SK-N-SH (cell line): Measurements from ENCODE around the gene ZCCHC2.
A peak's percentile ranks its signal among the peaks of the same experiment; 100 is the strongest.

Experiments
- CHD2 ChIP-seq: fragments of 150-350 bp; IDR thresholded peaks from 2 replicates; pipeline ENCODE4 v1.6.1; 2018; ENCODE audit warnings: low read length; ENCODE audit not compliant: partially characterized antibody
- CTCF ChIP-seq: fragments of 200-600 bp; sonication (generic); IDR thresholded peaks from 2 replicates; pipeline ENCODE4 v1.6.1; 2017; ENCODE audit warnings: antibody characterized with exemption, mild to moderate bottlenecking, moderate library complexity
- ELF1 ChIP-seq: IDR thresholded peaks from 2 replicates; pipeline ENCODE4 v1.4.0; 2012
- EP300 ChIP-seq, 2 experiments: IDR thresholded peaks; 2 replicates each; pipeline versions ENCODE4 v1.4.0 to v1.6.1; 2012; ENCODE audit warnings: borderline replicate concordance in 1 of 2, low read depth in 1 of 2, low read length in 1 of 2
- EZH2phosphoT487 ChIP-seq: fragments of 200-600 bp; sonication (generic); IDR thresholded peaks from 2 replicates; pipeline ENCODE4 v1.6.1; 2017; ENCODE audit warnings: low read depth, mixed run types, mild to moderate bottlenecking, antibody characterized with exemption, moderate library complexity, borderline replicate concordance
- GABPA ChIP-seq: IDR thresholded peaks from 2 replicates; pipeline ENCODE4 v1.4.0; 2012; ENCODE audit warnings: low read depth, mild to moderate bottlenecking
- JUND ChIP-seq: IDR thresholded peaks from 2 replicates; pipeline ENCODE4 v1.4.0; 2012
- POLR2AphosphoS5 ChIP-seq: IDR thresholded peaks from 2 replicates; pipeline ENCODE4 v1.6.1; 2012; ENCODE audit warnings: low read depth, low read length
- RAD21 ChIP-seq: IDR thresholded peaks from 2 replicates; pipeline ENCODE4 v1.6.1; 2012; ENCODE audit warnings: mild to moderate bottlenecking, low read length
- REST ChIP-seq: IDR thresholded peaks from 2 replicates; pipeline ENCODE4 v1.6.1; 2012; ENCODE audit warnings: mild to moderate bottlenecking, low read depth, low read length, moderate library complexity
- RFX5 ChIP-seq: IDR thresholded peaks from 2 replicates; pipeline ENCODE4 v1.6.1; 2012; ENCODE audit warnings: mild to moderate bottlenecking, improper control_type of control experiment, low read length
- SMC3 ChIP-seq: IDR thresholded peaks from 2 replicates; pipeline ENCODE4 v1.6.1; 2012; ENCODE audit warnings: low read depth, low read length, improper control_type of control experiment
- TAF1 ChIP-seq: IDR thresholded peaks from 2 replicates; pipeline ENCODE4 v1.6.1; 2012; ENCODE audit warnings: low read depth, mild to moderate bottlenecking, low read length, moderate library complexity, borderline replicate concordance
- YY1 ChIP-seq: IDR thresholded peaks from 2 replicates; pipeline ENCODE4 v1.4.0; 2012; ENCODE audit warnings: low read depth, mild to moderate bottlenecking

- no peak for TF ChIP-seq POLR2AphosphoS5
- no peak for TF ChIP-seq YY1
- TF ChIP-seq EP300 (IDR thresholded peaks at IDR 0.05; ENCODE audit: borderline replicate concordance in 1 of 2, low read depth in 1 of 2, low read length in 1 of 2) = no peak
- TF ChIP-seq REST = no peak
- no peak for TF ChIP-seq EZH2phosphoT487
- TF ChIP-seq CTCF = peak; percentile 25; the same call in 1 of the 2 replicates
- TF ChIP-seq GABPA = no peak
- TF ChIP-seq JUND = no peak
- no peak for TF ChIP-seq ELF1
- no peak; the same call in 1 of the 2 replicates for TF ChIP-seq RAD21
- TF ChIP-seq TAF1 = no peak
- TF ChIP-seq SMC3 = no peak
- no peak for TF ChIP-seq CHD2
- no peak for TF ChIP-seq RFX5
These were observed 43.4 kb downstream of the ZCCHC2 start for GRCh38 chr18:62566199-62566598.
